ENCODE results near the gene NCBP1.
A peak's percentile ranks its signal among the peaks of the same experiment; 100 is the strongest.
"Not testable (repeated sequence)": the region's sequence is repeated elsewhere in the genome, so short reads cannot be mapped to it uniquely, and the experiment has no call there.

The NCBP1 gene

DNA sequence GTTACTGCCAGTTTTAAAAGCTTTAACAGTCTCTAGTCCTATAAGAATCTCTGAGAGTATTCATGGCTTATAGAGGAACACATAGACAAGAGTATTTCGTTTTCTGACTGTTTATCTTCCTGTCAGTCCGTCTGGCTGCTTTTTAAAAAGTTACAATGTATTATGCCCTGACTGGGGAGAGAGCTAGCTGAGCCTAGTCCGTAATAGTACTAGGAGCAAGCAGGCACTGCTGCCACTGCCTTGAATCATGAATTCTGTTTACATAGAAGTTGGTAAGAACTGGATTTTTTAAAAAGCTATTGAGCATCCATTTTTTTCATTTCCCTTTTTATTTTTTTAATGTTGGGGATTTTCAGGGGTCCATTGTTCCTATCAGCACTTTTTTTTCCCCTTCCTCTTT lies 37.0 kb downstream of the NCBP1 start:
- DNase-seq, result no peak

DNA sequence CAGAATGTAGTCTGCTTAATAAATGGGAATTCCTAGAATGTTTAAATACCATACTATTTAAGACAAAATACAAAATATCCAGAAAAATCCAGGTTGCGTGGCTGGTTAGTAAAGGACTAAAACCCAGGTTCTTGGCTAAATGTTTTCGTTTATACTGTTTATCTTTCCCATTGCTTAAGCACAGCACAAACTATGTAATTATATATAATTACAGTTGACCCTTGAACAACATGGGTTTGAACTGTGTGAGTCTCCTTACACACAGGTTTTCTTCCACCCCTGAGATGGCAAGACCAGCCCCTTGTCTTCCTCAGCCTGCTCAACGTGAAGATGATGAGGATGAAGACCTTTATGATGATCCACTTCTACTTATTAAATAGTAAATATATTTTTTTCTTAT lies 38.8 kb downstream of the NCBP1 start:
- no peak for DNase-seq

DNA sequence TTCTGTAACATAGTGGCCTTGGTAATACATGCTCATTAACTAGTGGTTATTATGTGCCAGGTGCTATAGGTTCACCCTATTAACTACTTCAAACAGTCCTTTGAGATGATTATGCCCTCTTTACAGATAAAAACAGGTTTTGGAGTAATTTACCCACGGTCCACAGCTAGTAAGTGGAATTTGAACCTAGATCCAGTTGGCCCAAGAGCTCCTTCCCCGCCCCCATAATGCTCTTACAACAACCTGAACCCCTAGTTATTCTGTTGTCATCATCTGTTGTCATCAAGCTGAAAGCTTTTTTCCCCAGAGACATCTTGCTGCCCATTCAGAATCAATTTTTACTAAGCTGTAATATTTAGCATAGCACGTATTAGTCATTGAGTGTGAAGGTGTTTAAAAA lies 40.3 kb downstream of the NCBP1 start:
- no peak for DNase-seq

DNA sequence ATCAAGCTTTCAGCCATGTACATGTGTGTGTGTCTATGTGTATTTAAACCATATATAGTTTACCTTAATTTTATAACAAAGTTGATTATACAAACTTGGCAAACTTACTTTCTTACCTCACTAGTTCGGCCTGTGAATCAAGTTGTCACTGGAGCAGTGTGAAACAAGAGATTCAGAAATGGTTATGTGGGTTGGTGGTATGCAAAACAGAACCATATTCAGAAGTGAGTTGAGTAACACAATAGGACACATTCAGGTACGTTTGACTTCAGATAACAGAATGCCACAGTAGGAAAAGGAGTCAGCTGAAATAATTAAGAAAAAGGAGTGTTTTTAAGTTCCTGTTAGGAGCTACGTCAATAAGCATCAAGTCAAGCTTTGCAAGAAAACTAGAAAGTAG lies 42.0 kb downstream of the NCBP1 start:
- DNase-seq, result no peak

DNA sequence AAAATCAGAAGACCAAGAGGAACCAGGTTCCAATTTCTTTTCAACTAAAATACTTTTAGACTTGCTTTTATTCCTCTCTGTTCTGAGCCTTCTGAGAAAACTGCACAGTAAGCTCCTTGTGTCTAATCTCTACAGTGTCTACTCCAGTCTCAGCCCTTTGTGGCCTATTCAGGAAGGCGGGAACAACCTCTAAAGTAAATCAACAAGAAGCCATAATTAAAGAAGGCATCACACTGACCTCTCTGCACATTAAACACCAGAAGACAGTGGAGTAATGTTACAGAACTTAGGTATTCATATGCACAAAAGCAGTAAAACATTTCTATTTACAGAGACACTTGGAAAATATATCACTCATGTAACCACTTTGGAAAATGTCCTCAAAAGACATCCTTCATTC lies 48.6 kb downstream of the NCBP1 start:
- no peak for DNase-seq

DNA sequence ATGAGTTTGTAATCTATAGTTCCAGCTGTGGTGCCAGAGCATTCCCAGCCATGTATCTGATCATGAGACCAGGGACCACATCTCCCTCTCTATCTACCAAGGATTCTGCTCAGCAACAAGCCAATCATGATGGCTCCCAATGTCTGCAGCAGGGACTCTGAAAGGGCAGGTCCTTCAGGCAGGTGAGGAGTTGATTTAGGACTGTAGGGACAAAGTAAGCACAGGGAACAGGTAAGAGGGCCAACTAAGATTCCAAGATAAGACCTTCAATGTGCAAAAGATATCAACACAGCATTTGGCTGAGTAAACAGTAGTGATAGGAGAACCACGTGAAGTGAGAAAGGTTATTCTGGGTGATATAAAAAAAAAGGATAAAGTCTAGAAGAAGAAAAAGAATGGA lies 55.0 kb downstream of the NCBP1 start:
- no peak for DNase-seq

DNA sequence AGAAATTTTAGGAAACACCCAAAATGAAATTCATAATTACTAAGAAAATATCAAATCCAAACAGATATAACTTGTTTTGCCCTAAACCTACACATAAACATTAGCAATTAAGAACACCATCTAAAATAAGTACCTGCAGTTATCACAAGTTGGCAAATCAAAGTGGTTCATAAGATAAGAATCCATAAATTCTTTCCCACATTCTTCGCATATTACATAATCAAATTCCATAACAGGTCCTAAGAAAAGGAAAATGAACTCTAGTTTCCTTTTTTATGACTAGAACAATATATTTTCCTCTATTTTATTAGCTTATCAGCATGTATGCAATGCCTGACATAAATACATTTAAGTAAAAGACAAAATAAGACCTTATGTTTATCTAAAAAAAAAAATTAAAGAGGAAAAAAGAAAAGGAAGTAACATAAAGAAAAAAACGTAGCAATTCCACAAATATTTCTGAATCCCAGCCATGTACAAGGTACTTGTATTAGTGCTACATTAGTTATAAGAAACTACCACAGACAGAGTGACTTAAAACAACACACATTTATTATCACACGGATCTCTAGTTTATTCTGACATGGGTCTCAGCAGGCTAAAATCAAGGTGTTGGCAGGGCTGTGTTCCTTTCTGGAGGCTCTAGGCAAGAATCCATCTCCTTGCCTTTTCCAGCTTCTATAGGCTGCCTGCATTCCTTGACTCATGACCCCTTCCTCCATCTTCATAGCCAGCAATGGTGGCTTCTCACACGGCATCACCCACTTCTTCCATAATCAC lies 56.0 kb downstream of the NCBP1 start:
- no peak for DNase-seq

DNA sequence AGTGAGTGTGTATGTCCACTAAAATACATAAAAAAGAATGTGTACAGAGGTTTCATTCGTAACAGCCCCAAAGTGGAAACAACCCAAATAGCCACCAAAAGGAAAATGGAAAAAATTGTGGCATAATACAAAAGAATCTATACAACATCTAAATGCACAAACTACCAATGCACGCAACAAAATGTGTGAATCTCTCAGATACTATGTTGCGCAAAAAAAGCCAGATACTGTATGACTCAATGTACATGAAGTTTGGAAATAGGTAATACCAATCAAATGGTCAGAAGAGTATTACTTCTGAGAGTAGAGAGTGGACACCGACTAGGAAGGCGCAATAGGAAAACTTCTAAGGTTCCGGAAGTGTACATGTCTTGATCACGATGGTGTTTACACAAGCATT lies 61.1 kb downstream of the NCBP1 start:
- no peak for DNase-seq

DNA sequence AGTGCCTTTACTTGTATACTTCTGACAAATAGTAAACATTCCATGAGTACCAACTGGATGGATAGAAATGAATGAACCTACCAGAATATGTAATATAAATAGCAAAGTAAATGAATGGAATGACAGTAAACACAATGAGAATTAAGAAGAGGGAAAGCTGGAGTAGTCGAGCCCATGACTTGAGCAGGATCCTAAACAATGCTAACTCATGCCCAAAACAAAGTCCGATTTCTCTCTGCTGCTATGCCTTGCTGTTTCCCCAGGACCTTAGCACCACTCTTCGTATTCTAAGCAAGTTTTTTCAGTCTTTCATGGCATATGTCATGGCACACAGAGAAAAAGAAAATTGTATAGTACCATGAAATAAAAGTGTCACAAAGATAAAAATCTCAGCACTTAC lies 61.8 kb downstream of the NCBP1 start:
- no peak for DNase-seq

DNA sequence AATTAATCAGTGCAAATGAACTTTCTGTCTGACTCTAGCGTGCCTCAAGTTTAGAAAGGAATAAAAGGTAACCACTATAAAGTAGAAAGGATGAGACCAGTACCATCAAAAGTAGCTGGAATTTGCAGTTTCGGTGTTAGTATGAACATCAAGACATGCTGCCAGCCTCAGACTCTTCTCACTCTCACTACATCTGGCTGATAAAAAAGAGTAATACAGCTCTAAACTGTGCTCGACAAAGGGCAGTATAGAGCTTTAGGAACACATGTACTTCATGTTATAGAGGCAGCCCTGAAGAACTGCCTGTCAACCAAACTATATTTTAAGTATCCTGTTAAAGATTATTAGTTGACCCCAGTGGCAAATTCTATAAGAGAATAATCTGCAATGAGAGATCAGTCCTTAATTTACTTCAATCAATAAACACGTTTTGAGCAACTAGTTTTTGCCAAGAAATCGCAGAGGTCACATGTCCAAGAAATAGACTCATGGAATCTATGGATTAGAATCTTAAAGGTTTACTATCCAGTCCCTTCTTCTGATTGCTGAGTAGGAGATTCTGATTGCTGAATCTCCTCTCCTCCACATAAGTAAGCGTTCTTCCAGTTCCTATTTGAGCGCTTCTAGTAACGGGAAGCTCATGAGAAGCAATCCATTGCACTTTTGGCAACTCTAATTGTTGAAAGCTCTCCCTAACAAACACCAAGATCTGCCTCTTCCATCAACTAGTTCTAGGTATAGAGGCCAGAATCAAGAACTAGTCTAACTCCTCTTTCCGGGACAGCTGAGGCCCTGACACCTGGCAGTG lies 62.6 kb downstream of the NCBP1 start:
- DNase-seq, result no peak

DNA sequence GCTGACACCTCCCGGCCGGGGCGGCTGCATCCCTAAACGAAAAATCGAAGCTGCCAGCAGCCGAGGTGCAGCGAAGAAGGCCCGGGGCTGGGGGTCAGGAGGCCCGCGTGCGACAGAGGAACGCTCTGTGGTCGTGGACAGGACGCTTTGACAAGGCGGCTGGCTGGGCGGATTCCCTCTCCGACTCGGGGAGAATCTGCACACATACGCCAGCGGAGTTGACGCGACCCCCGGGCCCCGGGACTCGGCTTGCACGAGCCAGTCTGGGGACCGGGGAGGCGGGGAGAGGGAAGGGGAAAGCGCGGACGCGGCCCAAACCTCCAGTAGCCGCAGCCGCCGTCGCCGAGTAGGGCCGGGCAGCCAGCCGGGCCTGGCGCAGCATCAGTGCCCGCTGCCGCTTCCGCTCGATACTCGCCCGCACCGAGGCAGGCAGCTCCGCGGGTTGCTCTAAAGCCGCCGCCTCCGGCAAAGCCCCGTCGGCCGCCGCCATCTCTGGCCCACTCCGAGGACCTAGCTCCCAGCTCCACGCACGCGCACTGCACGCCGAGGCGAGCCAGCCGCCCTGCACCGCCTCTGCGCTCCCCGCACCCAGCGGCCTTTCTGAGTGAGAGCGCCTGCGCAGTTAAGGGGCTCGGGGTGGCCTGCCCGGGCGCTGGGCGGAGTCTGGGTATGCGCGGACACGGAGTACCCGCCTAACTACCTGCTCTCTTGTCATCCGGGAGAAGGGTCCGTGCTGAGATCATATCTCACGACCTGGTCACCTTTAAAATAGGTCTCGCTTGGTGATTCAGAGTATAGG lies 63.4 kb downstream of the NCBP1 start, which contains the start of gene XPA:
Gene XPA (minus strand): TSS at position 538 of the 799 bp plus-strand sequence. CDS start 48 bp downstream, at position 490.
- DNase-seq, result peak; percentile 49 to 98 (median 90)

DNA sequence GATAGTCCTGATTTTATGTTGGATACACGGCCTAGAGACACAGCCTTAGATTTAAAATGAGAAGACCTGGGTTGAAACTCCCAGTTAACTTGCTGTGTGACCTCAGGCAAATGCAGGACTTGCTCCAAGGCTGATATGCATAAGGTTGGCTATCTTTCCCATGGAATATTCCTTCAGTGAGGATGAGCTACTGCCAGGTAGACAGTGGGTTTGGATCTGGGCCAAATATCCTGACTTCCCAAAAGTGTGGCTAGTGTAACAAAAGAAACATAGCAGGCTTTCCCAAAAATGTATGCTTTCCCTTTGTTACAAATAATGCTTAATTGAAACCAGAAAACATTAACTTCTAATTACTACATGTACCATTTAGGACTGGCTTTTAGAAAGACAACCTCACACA lies 64.2 kb downstream of the NCBP1 start:
- DNase-seq, result no peak

DNA sequence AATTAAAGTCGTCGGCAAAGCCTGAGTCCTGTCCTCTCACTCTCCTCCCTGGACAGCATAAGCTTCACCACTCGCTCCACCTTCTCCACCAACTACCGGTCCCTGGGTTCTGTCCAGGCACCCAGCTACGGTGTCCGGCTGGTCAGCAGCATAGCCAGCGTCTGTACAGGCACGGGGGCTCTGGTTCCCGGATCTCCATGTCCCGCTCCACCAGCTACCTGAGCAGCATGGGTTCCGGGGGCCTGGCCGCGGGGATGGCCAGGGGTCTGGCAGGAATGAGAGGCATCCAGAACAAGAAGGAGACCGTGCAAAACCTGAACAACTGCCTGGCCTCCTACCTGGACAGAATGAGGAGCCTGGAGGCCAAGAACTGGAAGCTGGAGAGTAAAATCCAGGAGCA lies 65.2 kb downstream of the NCBP1 start:
- DNase-seq, result peak in 6 of 56 donors; percentile 2 to 38 (median 28)

DNA sequence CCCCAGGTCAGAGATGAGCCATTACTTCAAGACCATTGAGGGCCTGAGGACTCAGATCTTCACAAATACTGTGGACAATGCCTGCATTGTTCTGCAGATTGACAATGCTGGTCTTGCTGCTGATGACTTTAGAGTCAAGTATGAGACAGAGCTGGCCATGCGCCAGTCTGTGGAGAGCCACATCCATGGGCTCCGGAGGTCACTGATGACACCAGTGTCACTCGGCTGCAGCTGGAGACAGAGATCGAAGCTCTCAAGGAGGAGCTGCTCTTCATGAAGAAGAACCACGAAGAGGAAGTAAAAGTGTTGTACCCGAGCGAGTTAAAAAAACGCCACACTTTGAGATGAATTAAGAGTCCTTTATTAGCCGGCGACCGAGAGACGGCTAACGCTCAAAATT lies 65.7 kb downstream of the NCBP1 start:
- DNase-seq, result peak in 37 of 56 donors; percentile 3 to 83 (median 51)

DNA sequence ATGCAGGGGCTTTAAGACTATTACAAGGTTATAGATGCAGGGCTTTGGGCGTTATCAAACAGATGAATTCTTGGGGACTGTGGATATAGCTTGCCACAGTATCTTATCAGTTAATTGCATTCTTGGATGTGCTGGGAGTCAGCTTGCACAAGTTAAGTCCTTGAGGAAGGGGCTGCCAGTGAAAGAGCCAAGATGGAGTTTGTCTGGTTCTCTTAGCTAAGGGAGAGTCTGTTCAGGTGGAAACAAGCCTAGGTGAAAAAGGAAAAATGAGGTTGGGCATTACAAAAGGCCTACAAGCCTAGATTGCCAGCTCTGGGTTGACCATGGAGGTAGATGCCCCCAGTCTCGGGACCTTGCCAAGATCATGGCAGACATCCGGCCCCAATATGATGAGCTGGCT lies 66.2 kb downstream of the NCBP1 start:
- DNase-seq, result not testable (repeated sequence)

DNA sequence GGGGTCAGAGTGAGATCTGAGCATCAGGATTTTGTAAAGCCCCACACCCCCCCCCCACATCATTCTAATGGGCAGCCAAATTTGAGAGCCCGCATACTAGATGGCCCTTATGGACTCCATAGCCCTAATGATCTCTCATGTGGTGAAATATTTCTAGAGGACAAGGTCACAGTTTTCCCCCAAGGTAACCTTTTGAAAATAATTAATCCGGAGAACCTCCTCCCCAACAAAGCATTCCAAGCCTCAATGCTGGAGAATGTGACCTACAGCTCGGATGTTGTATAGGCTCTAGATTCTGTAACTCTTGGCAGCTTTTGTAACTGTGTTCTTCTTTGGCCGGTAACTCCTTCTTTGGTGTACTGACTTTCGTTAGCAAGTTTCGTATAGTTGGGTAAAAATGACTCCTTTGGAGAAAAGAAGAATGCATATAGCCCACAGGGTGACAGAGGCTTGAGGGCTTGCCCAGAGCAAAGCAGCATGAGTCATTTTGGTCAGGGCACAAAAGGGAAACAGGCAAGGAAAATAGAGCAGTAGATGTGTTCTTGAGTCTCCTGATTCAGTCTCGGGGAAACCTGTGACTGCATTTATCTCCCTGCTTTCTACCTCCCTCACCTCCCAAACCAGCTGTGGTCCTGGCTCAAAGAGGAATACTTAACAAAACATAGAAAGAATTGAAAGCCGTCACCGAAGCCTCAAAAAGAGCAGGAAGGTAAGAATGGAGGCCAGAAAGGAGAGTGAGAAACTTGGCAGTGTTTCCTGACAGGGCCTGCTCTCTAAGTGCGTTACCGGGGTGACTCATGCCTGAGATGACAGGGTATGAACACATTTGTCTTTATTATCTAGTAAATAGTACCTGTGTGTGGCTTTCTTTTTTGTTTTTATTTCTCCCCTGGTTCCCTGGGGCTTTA lies 70.1 kb downstream of the NCBP1 start:
- no peak for DNase-seq

DNA sequence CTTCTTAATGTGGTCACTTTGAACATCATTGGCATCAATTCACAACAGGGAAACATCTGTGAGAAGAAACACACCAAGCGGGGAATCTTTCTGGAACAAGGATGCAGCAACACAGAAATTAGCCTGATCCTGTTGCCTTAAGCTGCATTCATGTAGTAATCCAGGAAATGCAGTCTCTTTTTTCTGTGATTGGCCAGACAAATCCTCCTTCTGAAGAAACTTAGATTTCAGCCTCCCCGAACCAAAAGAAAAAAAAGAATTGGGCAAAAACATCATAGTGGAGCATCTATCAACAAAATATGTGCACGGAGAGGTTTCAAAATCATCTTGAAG lies 70.7 kb downstream of the NCBP1 start:
- DNase-seq, result no peak

DNA sequence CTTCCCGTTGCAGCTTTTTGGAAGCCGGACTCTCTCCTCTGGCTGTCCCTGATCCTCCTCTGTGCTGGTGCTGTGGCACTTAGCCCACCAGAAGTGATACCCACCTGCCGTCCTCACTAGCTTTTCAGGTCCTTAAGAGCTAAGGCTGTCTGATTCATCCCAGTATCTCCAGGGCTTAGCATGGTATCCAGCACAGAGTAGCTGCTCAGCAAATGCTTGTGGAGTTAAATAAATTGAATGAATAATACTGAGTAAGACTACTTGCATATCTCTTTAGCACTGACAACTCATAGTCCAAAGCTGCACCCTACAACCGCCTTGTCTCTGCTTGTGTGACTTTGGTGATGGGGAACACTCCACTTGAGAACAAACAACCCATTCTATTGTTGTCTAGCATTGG lies 71.2 kb downstream of the NCBP1 start:
- no peak for DNase-seq

DNA sequence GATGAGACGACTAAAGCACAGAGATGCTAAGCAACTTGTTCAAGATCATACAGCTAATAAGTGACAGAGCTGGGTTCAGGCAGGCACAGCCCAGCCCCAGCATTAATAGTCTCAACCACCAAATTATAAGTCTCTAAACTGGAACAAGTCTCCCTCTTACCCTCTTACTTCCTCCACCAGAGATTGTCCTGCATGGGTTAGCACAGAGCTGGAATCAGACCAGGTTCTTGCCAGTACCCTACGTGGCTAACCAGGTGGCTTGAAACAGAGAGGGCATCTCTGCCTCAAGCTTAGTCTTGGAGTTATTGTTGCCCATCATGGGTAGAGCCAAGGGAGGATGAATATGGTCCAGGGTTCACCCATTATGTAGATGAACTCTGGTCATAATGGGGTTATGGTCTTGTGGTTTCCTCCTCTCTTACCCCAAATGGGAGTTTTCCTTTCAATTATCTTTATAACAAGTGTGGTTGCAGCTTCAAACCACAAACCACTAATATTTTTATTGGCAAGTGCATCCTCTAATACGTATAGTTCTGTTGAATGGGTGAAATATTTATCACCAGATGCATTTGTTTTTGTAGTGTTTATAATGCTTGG lies 71.8 kb downstream of the NCBP1 start:
- no peak for DNase-seq

DNA sequence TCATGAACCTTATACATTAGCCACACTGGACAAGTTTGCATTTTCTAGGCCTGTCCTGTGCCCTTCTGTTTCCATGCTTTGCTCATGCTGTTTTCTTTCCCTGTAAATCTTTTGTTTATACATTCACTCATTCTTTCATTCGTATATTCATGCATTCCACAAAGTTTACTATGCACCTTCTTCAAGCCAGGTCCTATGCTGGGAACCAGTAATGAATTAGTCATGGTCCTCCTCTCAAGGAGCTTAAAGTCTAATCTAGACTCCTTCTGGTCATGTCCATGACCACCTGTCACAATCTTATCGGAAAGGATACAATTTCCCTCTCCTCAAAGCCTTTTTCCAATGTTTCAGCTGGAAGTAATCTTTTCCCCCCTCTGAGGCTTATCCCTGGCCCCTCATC lies 72.6 kb downstream of the NCBP1 start:
- no peak for DNase-seq
